ENCODE results near the gene AOX1. TPM values are rescaled to one million over a fixed set of nuclear protein-coding genes. Genes with fewer than 3 reads are reported as not detected.

AOX1 gene
- total RNA-seq, 1 donor from 2014 or later, result 3.4 TPM

GRCh38 chr2:200614249-200614648, 28.4 kb downstream of the AOX1 start:
- Histone ChIP-seq H3K36me3 (ENCODE audit: insufficient read depth, low read length) (no peaks in the 10 kb centered on the region), H3K4me1 (ENCODE audit: insufficient read depth, low read length) (peaks cover 28% of the 10 kb centered on the region), H3K9ac (ENCODE audit: low read length) (no peak overlapping the region), H3K9me3 (ENCODE audit: insufficient read depth, low read depth, low read length) (no peaks in the 10 kb centered on the region), H3K27me3 (ENCODE audit: insufficient read depth, low read length) (no peaks in the 10 kb centered on the region), H3K27ac (ENCODE audit: low read depth, low read length) (no peak overlapping the region), H3K4me2 (ENCODE audit: low read length) (no peak overlapping the region), H3K4me3 (ENCODE audit: insufficient read depth, low read depth, low read length) (no peak overlapping the region), H3K79me2 (ENCODE audit: insufficient read depth, low read length) (no peaks in the 10 kb centered on the region), H2AFZ (ENCODE audit: low read depth, low read length) (no peak overlapping the region), H4K20me1 (ENCODE audit: insufficient read depth, low read length) (no peaks in the 10 kb centered on the region)
- Mint-ChIP-seq H3K4me3 (ENCODE audit: unreplicated experiment) (no peak overlapping the region), H3K9me3 (ENCODE audit: unreplicated experiment) (no peaks in the 10 kb centered on the region), H3K36me3 (ENCODE audit: low read depth, unreplicated experiment) (no peaks in the 10 kb centered on the region), H3K27me3 (ENCODE audit: low read depth, unreplicated experiment) (no peaks in the 10 kb centered on the region), H3K27ac (ENCODE audit: unreplicated experiment) (peak overlapping the region; percentile 45), H3K4me1 (ENCODE audit: low read depth, unreplicated experiment) (peaks cover 22% of the 10 kb centered on the region)
- DNase-seq (ENCODE audit: low read depth), result no peak
- TF ChIP-seq CTCF (IDR thresholded peaks at IDR 0.05; ENCODE audit: insufficient read depth, low read depth, low read length) (no peak), EZH2 (IDR thresholded peaks at IDR 0.05; ENCODE audit: insufficient read depth, low read length) (no peak)
- no peak for FAIRE-seq

- Mint-ChIP-seq H3K4me3 (ENCODE audit: unreplicated experiment) (no peak overlapping the region), H3K27ac (ENCODE audit: unreplicated experiment) (peak overlapping the region; percentile 36), H3K27me3 (ENCODE audit: low read depth, unreplicated experiment) (no peaks in the 10 kb centered on the region), H3K9me3 (ENCODE audit: unreplicated experiment) (no peaks in the 10 kb centered on the region), H3K4me1 (ENCODE audit: low read depth, unreplicated experiment) (peaks cover 20% of the 10 kb centered on the region), H3K36me3 (ENCODE audit: low read depth, unreplicated experiment) (no peaks in the 10 kb centered on the region)
- Histone ChIP-seq H3K27me3 (ENCODE audit: insufficient read depth, low read length) (no peaks in the 10 kb centered on the region), H3K9me3 (ENCODE audit: insufficient read depth, low read depth, low read length) (no peaks in the 10 kb centered on the region), H3K36me3 (ENCODE audit: insufficient read depth, low read length) (no peaks in the 10 kb centered on the region), H3K4me1 (ENCODE audit: insufficient read depth, low read length) (peaks cover 23% of the 10 kb centered on the region), H3K4me3 (ENCODE audit: insufficient read depth, low read depth, low read length) (no peak overlapping the region), H3K9ac (ENCODE audit: low read length) (no peak overlapping the region), H3K79me2 (ENCODE audit: insufficient read depth, low read length) (no peaks in the 10 kb centered on the region), H3K4me2 (ENCODE audit: low read length) (no peak overlapping the region), H2AFZ (ENCODE audit: low read depth, low read length) (no peak overlapping the region), H3K27ac (ENCODE audit: low read depth, low read length) (peak overlapping the region; percentile 22), H4K20me1 (ENCODE audit: insufficient read depth, low read length) (no peaks in the 10 kb centered on the region)
- TF ChIP-seq CTCF (IDR thresholded peaks at IDR 0.05; ENCODE audit: insufficient read depth, low read depth, low read length) (no peak), EZH2 (IDR thresholded peaks at IDR 0.05; ENCODE audit: insufficient read depth, low read length) (no peak)
- DNase-seq (ENCODE audit: low read depth), result peak; percentile 71
- peak; percentile 62 for FAIRE-seq
Observed at GRCh38 chr2:200615247-200615646, 29.4 kb downstream of the AOX1 start.

- Histone ChIP-seq H3K27ac (ENCODE audit: low read depth, low read length) (no peak overlapping the region), H3K9ac (ENCODE audit: low read length) (no peak overlapping the region), H3K27me3 (ENCODE audit: insufficient read depth, low read length) (no peaks in the 10 kb centered on the region), H4K20me1 (ENCODE audit: insufficient read depth, low read length) (no peaks in the 10 kb centered on the region), H2AFZ (ENCODE audit: low read depth, low read length) (no peak overlapping the region), H3K36me3 (ENCODE audit: insufficient read depth, low read length) (no peaks in the 10 kb centered on the region), H3K9me3 (ENCODE audit: insufficient read depth, low read depth, low read length) (no peaks in the 10 kb centered on the region), H3K79me2 (ENCODE audit: insufficient read depth, low read length) (no peaks in the 10 kb centered on the region), H3K4me3 (ENCODE audit: insufficient read depth, low read depth, low read length) (no peak overlapping the region), H3K4me1 (ENCODE audit: insufficient read depth, low read length) (peaks cover 23% of the 10 kb centered on the region), H3K4me2 (ENCODE audit: low read length) (no peak overlapping the region)
- Mint-ChIP-seq H3K4me1 (ENCODE audit: low read depth, unreplicated experiment) (peaks cover 20% of the 10 kb centered on the region), H3K27me3 (ENCODE audit: low read depth, unreplicated experiment) (no peaks in the 10 kb centered on the region), H3K27ac (ENCODE audit: unreplicated experiment) (peak overlapping the region; percentile 47), H3K9me3 (ENCODE audit: unreplicated experiment) (no peaks in the 10 kb centered on the region), H3K4me3 (ENCODE audit: unreplicated experiment) (no peak overlapping the region), H3K36me3 (ENCODE audit: low read depth, unreplicated experiment) (no peaks in the 10 kb centered on the region)
- TF ChIP-seq EZH2 (IDR thresholded peaks at IDR 0.05; ENCODE audit: insufficient read depth, low read length) (no peak), CTCF (IDR thresholded peaks at IDR 0.05; ENCODE audit: insufficient read depth, low read depth, low read length) (no peak)
- DNase-seq (ENCODE audit: low read depth) (no peak), FAIRE-seq (no peak)
Observed at GRCh38 chr2:200616193-200616592, 30.4 kb downstream of the AOX1 start.
